ENCODE results near the gene TIPARP.

Gene TIPARP

GRCh38 chr3:156741935-156742334, 67.5 kb downstream of the TIPARP start:
- no peak for DNase-seq (ENCODE audit: low read depth in 3 of 3)

GRCh38 chr3:156742401-156742800, 68.0 kb downstream of the TIPARP start:
- DNase-seq (ENCODE audit: low read depth in 3 of 3), result no peak

GRCh38 chr3:156743859-156744258, 69.5 kb downstream of the TIPARP start:
- DNase-seq (ENCODE audit: low read depth in 3 of 3), result no peak

GRCh38 chr3:156744631-156745030, 70.2 kb downstream of the TIPARP start:
- DNase-seq (ENCODE audit: low read depth in 3 of 3), result no peak

- no peak for DNase-seq (ENCODE audit: low read depth in 3 of 3)
These were observed 71.4 kb downstream of the TIPARP start for GRCh38 chr3:156745766-156746165.

- DNase-seq (ENCODE audit: low read depth in 3 of 3), result no peak
These were observed 72.7 kb downstream of the TIPARP start for GRCh38 chr3:156747046-156747445.

- no peak for DNase-seq (ENCODE audit: low read depth in 3 of 3)
These were observed 74.9 kb downstream of the TIPARP start for GRCh38 chr3:156749244-156749643.

GRCh38 chr3:156750191-156750873, 75.9 kb downstream of the TIPARP start:
- DNase-seq (ENCODE audit: low read depth in 3 of 3), result no peak

- no peak for DNase-seq (ENCODE audit: low read depth in 3 of 3)
These were observed 76.5 kb downstream of the TIPARP start for GRCh38 chr3:156750874-156751245.

- DNase-seq (ENCODE audit: low read depth in 3 of 3), result no peak
These were observed 77.2 kb downstream of the TIPARP start for GRCh38 chr3:156751461-156752025.

Data from stimulated activated CD4-positive, alpha-beta T cell treated with anti-CD3 and anti-CD28 coated beads, TNF-alpha, amount 100 ng/mL, for 4 hours (primary cell).